ENCODE data around the gene TENT5C. TPM values are rescaled to one million over a fixed set of nuclear protein-coding genes. Genes with fewer than 3 reads are reported as not detected.

The TENT5C gene
- polyA plus RNA-seq, 1 of the 3 experiments (the other 2 are of a cell fraction), result 0.90 TPM

DNA sequence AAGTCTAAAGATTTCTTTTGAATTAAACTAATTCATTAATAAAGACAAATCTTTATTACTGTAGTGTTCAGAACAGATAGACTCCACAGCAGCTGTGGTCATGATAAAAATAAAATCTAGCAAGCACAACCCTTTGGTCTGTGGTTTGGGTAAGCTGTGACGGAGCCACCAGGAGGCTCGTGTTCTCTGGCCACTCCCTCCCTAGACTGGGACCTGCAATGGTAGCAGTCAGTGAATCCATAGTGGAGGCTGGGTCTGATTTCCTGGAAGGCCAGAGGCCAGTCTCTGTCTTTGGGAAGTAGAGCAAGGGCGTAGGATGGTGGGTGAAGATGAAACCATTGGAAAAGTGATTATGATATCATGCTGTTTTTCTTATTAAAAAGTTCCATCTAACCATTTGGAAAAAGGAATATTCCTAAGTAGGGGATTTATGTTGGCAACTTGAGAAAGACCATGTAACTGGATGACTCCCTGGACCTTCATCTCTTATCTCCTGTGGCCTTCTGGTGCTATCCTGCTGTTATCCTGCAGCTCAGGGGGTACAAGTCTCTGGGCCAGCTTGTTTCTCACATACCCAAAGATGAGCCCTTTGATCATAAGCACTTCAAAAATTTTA is 39.0 kb downstream of the TENT5C start:
- ChIA-PET CTCF (interaction anchor here (1.4 kb wide), 1 partner anchor 9 kb away, joined by 3 read pairs; no protein-coding TSS in a partner anchor), POLR2A (no interaction called here)
- Histone ChIP-seq H3K27ac (ENCODE audit: low read depth in 2 of 2, low read length in 1 of 2) (no peak overlapping the region), H3K4me2 (no peak overlapping the region), H3K9me2 (no peaks in the 10 kb centered on the region), H3K27me3 (ENCODE audit: insufficient read depth) (no peaks in the 10 kb centered on the region), H3K36me3 (replicated peaks in 1 of 2; ENCODE audit: control insufficient read depth in 1 of 2, insufficient read depth in 2 of 2, low read length in 1 of 2) (no peaks in the 10 kb centered on the region), H4K20me1 (ENCODE audit: insufficient read depth) (no peaks in the 10 kb centered on the region), H3F3A (replicated peaks; ENCODE audit: insufficient read depth) (no peaks in the 10 kb centered on the region), H3K4me3 (ENCODE audit: low read depth in 2 of 2, low read length in 1 of 2) (no peak overlapping the region), H3K4me1 (ENCODE audit: control insufficient read depth in 1 of 2, insufficient read depth in 2 of 2, low read depth in 1 of 2, low read length in 1 of 2) (peaks cover 0 to 3% of the 10 kb centered on the region in 2 experiments; a peak in 1 of 4 replicates), H2AFZ (ENCODE audit: low read depth) (no peak overlapping the region), H3K9me3 (no peaks in the 10 kb centered on the region), H3K9ac (no peak overlapping the region), H3K79me2 (ENCODE audit: insufficient read depth) (no peaks in the 10 kb centered on the region)
- no peak for TF ChIP-seq CHD2 (IDR thresholded peaks at IDR 0.05; ENCODE audit: low read length, partially characterized antibody)
- no peak for TF ChIP-seq TCF12 (IDR thresholded peaks at IDR 0.05)
- no peak for TF ChIP-seq RAD21 (IDR thresholded peaks at IDR 0.05; ENCODE audit: low read length)
- no peak for TF ChIP-seq PBX3 (IDR thresholded peaks at IDR 0.05)
- no peak for TF ChIP-seq MEF2A (IDR thresholded peaks at IDR 0.05; ENCODE audit: borderline replicate concordance, low read depth)
- no peak for TF ChIP-seq POLR2AphosphoS5 (IDR thresholded peaks at IDR 0.05; ENCODE audit: low read depth, low read length)
- TF ChIP-seq, protein P1, sequence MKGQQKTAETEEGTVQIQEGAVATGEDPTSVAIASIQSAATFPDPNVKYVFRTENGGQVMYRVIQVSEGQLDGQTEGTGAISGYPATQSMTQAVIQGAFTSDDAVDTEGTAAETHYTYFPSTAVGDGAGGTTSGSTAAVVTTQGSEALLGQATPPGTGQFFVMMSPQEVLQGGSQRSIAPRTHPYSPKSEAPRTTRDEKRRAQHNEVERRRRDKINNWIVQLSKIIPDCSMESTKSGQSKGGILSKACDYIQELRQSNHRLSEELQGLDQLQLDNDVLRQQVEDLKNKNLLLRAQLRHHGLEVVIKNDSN (IDR thresholded peaks at IDR 0.05; ENCODE audit: borderline replicate concordance, low read depth), result no peak
- no peak for TF ChIP-seq NFIC (IDR thresholded peaks at IDR 0.05; ENCODE audit: borderline replicate concordance)
- TF ChIP-seq NRF1 (IDR thresholded peaks at IDR 0.05; ENCODE audit: low read depth, low read length), result no peak
- TF ChIP-seq TAF1 (IDR thresholded peaks at IDR 0.05; ENCODE audit: borderline replicate concordance, low read depth, low read length), result no peak
- no peak for TF ChIP-seq FOXM1 (IDR thresholded peaks at IDR 0.05; ENCODE audit: low read depth)
- no peak for TF ChIP-seq TEAD4 (IDR thresholded peaks at IDR 0.05; ENCODE audit: borderline replicate concordance, insufficient read depth)
- TF ChIP-seq MXI1 (IDR thresholded peaks at IDR 0.05; ENCODE audit: low read depth, low read length), result no peak
- TF ChIP-seq EZH2phosphoT487 (IDR thresholded peaks at IDR 0.05; ENCODE audit: borderline replicate concordance, low read depth), result no peak
- TF ChIP-seq RCOR1 (IDR thresholded peaks at IDR 0.05; ENCODE audit: low read length), result no peak
- no peak for TF ChIP-seq GATA2 (CRISPR knock-in tag; IDR thresholded peaks at IDR 0.05)
- TF ChIP-seq, protein P2, sequence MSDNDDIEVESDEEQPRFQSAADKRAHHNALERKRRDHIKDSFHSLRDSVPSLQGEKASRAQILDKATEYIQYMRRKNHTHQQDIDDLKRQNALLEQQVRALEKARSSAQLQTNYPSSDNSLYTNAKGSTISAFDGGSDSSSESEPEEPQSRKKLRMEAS (IDR thresholded peaks at IDR 0.05; ENCODE audit: low read depth), result no peak
- no peak for TF ChIP-seq EP300 (IDR thresholded peaks at IDR 0.05; ENCODE audit: borderline replicate concordance in 1 of 2, low read depth in 1 of 2, low read length in 1 of 2)
- no peak for DNase-seq
- WGBS (ENCODE audit: low lambda C conversion rate), result 58% methylated on average over 3 of the region's 3 CpGs
